Putamen (tissue), 1 donor: Measurements from ENCODE around the gene SLC44A1.

ENCODE experiments used
- DNase-seq: peaks from one replicate; pipeline ENCODE4 v3.0.0-alpha.2; 2016; ENCODE audit warnings: low spot score

SLC44A1 gene

GRCh38 chr9:105273731-105274130 lies 29.3 kb downstream of the SLC44A1 start:
- DNase-seq: no peak

- no peak for DNase-seq
Measured at GRCh38 chr9:105275111-105275510, 30.7 kb downstream of the SLC44A1 start.

GRCh38 chr9:105275938-105276337 lies 31.5 kb downstream of the SLC44A1 start:
- no peak for DNase-seq

GRCh38 chr9:105278751-105279150 lies 34.3 kb downstream of the SLC44A1 start:
- DNase-seq: peak; percentile 72

GRCh38 chr9:105280691-105281090 lies 36.2 kb downstream of the SLC44A1 start:
- no peak for DNase-seq

GRCh38 chr9:105281272-105281671 lies 36.8 kb downstream of the SLC44A1 start:
- no peak for DNase-seq

- DNase-seq: no peak
Measured at GRCh38 chr9:105281926-105282325, 37.5 kb downstream of the SLC44A1 start.

GRCh38 chr9:105282870-105283621 lies 38.6 kb downstream of the SLC44A1 start:
- no peak for DNase-seq

GRCh38 chr9:105283795-105284194 lies 39.3 kb downstream of the SLC44A1 start:
- no peak for DNase-seq

- no peak for DNase-seq
Measured at GRCh38 chr9:105284463-105284862, 40.0 kb downstream of the SLC44A1 start.

- DNase-seq: no peak
Measured at GRCh38 chr9:105286098-105286497, 41.6 kb downstream of the SLC44A1 start.

- no peak for DNase-seq
Measured at GRCh38 chr9:105289305-105289704, 44.9 kb downstream of the SLC44A1 start.

GRCh38 chr9:105290418-105290817 lies 46.0 kb downstream of the SLC44A1 start:
- DNase-seq: peak; percentile 58

- DNase-seq: no peak
Measured at GRCh38 chr9:105290954-105291353, 46.5 kb downstream of the SLC44A1 start.

GRCh38 chr9:105291422-105291859 lies 47.0 kb downstream of the SLC44A1 start:
- no peak for DNase-seq

- no peak for DNase-seq
Measured at GRCh38 chr9:105291938-105292337, 47.5 kb downstream of the SLC44A1 start.

GRCh38 chr9:105293408-105293807 lies 49.0 kb downstream of the SLC44A1 start:
- DNase-seq: no peak

- no peak for DNase-seq
Measured at GRCh38 chr9:105295201-105295550, 50.7 kb downstream of the SLC44A1 start.

GRCh38 chr9:105295986-105296385 lies 51.5 kb downstream of the SLC44A1 start:
- no peak for DNase-seq

GRCh38 chr9:105296445-105296844 lies 52.0 kb downstream of the SLC44A1 start:
- no peak for DNase-seq

GRCh38 chr9:105296877-105297287 lies 52.4 kb downstream of the SLC44A1 start:
- DNase-seq: peak; percentile 74

GRCh38 chr9:105297442-105298075 lies 53.1 kb downstream of the SLC44A1 start:
- no peak for DNase-seq

GRCh38 chr9:105299190-105299854 lies 54.9 kb downstream of the SLC44A1 start:
- peak; percentile 71 for DNase-seq
